Measurements from ENCODE around the gene CIDEC. TPM values are rescaled to one million over a fixed set of nuclear protein-coding genes. Genes with fewer than 3 reads are reported as not detected.

The CIDEC gene
- total and polyA plus RNA-seq, 9 of the 15 experiments (the other 6 are each of a cell fraction or from before 2014, with no cell fraction given), result not detected

- POLR2A ChIA-PET, result interaction anchor here (2.4 kb wide), 1 partner anchor 11 kb away, joined by 5 read pairs; no protein-coding TSS in a partner anchor
- WGBS (ENCODE audit: insufficient coverage, low coverage, missing lambda C conversion rate), result 67% methylated on average over 3 of the region's 3 CpGs
- H3K4me3 ChIP-seq, result no peak overlapping the region
- FAIRE-seq, result no peak
- H3K9me1 ChIP-seq (ENCODE audit: control insufficient read depth, insufficient read depth, low read length), result no peaks in the 10 kb centered on the region
- no peaks in the 10 kb centered on the region for H4K20me1 ChIP-seq (replicated peaks; ENCODE audit: control insufficient read depth, insufficient read depth, low read length)
- DNase-seq (ENCODE audit: extremely low read depth in 1 of 4, low spot score in 3 of 4), result peak in 1 of 4 experiments; percentile 12
- H3K27me3 ChIP-seq (ENCODE audit: control insufficient read depth in 2 of 2, insufficient read depth in 2 of 2, low read length in 2 of 2), result no peaks in the 10 kb centered on the region
- no peak overlapping the region for H3K4me2 ChIP-seq (ENCODE audit: insufficient read depth, low read length)
- peak overlapping the region in 1 of 2 experiments; percentile 78; a peak in 1 of 4 replicates for H3K9ac ChIP-seq (ENCODE audit: insufficient read depth in 1 of 2, low read depth in 2 of 2, low read length in 2 of 2)
- H3K9me3 ChIP-seq (replicated peaks; ENCODE audit: control insufficient read depth, insufficient read depth, low read depth, low read length), result no peaks in the 10 kb centered on the region
- no peak overlapping the region for H3K27ac ChIP-seq (ENCODE audit: extremely low read depth, low read depth, low read length)
- TF ChIP-seq PRDM10 (IDR thresholded peaks at IDR 0.05; ENCODE audit: partially characterized antibody) (peak; percentile 27), PBX2 (CRISPR knock-in tag; IDR thresholded peaks at IDR 0.05; ENCODE audit: low read depth) (no peak), PBX2 (tag; conservative IDR thresholded peaks at IDR 0.05; ENCODE audit: low read depth) (no peak)
- H3K79me2 ChIP-seq (ENCODE audit: control insufficient read depth, insufficient read depth, low read length), result no peaks in the 10 kb centered on the region
- H3K4me1 ChIP-seq (replicated peaks in 1 of 2; ENCODE audit: control insufficient read depth in 2 of 2, insufficient read depth in 2 of 2, low read length in 2 of 2), result peaks cover 0 to 5% of the 10 kb centered on the region in 2 experiments; a peak in 3 of 5 replicates
- ATAC-seq, result no peak
- CTCF ChIA-PET (ENCODE audit: low intra/inter-chr PET ratio), result no interaction called here
- no peaks in the 10 kb centered on the region for H3K36me3 ChIP-seq (ENCODE audit: control insufficient read depth, insufficient read depth, low read length)
- in situ Hi-C loops (cut with MboI) (no loop called here), intact Hi-C loops (cut with micrococcal nuclease) (no loop called here)
- H2AFZ ChIP-seq (ENCODE audit: low read depth, low read length), result peak overlapping the region; percentile 70
- no TSS peak for BruUV-seq (replicated peaks)
Observed at GRCh38 chr3:9855594-9855993, 24.5 kb downstream of the CIDEC start.
